Panc1 (cell line): ENCODE measurements around the gene PEX5L.

ENCODE experiments used
- POLR2AphosphoS5 ChIP-seq: IDR thresholded peaks from 2 replicates; pipeline ENCODE4 v1.6.1; 2012; ENCODE audit warnings: mild to moderate bottlenecking, low read depth, low read length, moderate library complexity
- TF ChIP-seq, protein P1 (sequence below): fragments of 450-650 bp; IDR thresholded peaks from 2 replicates; pipeline ENCODE4 v1.5.1; 2017; ENCODE audit warnings: mild to moderate bottlenecking

DNA sequence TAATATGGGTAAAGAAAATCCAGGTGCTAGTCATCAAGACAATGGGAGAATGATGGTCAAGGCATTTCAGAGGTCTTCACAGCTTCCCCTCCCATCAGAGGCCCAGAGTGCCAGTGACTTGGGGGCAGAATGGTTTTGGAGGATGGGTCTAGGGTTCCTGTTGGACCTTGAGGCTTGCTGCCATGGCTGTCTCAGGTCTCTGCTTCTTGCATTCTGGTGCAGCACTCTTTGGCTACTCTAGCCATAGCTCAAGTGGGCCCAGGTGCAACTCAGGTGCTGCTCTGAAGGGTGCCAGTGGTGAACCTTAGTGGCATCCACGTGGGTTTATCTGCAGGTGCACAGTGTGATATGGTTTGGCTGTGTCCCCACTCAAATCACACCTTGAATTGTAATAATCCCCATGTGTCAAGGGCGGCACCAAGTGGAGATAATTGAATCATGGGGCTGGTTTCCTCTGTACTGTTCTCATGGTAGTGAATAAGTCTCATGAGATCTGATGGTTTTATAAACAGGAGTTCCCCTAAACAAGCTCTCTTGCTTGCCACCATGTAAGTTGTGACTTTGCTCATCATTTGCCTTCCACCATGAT, 48.5 kb upstream of the PEX5L start:
- TF ChIP-seq POLR2AphosphoS5 = no peak
- TF ChIP-seq, protein P1, sequence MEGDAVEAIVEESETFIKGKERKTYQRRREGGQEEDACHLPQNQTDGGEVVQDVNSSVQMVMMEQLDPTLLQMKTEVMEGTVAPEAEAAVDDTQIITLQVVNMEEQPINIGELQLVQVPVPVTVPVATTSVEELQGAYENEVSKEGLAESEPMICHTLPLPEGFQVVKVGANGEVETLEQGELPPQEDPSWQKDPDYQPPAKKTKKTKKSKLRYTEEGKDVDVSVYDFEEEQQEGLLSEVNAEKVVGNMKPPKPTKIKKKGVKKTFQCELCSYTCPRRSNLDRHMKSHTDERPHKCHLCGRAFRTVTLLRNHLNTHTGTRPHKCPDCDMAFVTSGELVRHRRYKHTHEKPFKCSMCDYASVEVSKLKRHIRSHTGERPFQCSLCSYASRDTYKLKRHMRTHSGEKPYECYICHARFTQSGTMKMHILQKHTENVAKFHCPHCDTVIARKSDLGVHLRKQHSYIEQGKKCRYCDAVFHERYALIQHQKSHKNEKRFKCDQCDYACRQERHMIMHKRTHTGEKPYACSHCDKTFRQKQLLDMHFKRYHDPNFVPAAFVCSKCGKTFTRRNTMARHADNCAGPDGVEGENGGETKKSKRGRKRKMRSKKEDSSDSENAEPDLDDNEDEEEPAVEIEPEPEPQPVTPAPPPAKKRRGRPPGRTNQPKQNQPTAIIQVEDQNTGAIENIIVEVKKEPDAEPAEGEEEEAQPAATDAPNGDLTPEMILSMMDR = peak; percentile 22; the same call in 1 of the 2 replicates
